ENCODE measurements around the gene ARFGAP1.
"Not testable (repeated sequence)": the region's sequence is repeated elsewhere in the genome, so short reads cannot be mapped to it uniquely, and the experiment has no call there.

Gene ARFGAP1

DNA sequence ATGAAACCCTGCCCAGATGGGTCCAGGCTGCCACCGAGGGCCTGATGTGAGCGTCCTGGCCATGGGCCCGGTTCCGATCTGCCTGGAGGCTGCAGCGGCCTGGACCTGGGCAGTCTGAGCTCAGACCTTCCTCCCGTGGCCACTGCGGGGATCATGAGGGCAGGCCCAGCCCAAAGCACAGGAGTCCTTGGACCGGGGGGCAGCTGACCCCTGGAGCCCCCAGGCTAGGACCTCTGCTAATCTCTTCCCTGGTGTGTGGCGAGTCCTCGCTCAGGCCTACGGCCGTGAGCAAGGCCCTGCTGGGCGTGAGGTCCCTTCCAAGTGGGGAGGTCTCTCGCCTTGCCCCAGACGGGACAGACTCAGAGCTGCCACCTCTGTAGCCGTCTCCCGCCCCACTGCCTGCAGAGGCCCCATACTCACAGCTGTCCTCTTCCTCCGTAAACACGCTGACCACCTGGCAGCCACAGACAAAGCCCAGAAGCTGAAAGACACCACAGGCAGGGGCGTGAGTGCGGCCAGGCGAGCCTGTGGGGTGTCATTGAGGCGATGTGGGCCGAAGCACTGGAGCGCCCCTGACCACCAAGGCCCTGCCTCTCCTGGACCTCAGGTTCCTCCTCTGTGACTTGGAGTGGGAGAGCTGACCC is 28.9 kb upstream of the ARFGAP1 start:
- Histone ChIP-seq H3K4me1 (ENCODE audit: insufficient read depth, low read length) (no peaks in the 10 kb centered on the region), H3K27me3 (ENCODE audit: control insufficient read depth in 1 of 2, insufficient read depth in 2 of 2, low read length in 2 of 2) (peaks cover 0 to 18% of the 10 kb centered on the region in 2 donors), H3K9ac (ENCODE audit: low read length) (no peak overlapping the region), H3K9me3 (ENCODE audit: low read length) (no peaks in the 10 kb centered on the region), H3K36me3 (ENCODE audit: insufficient read depth, low read length) (no peaks in the 10 kb centered on the region), H3K4me3 (ENCODE audit: low read depth in 1 of 2, low read length in 2 of 2) (no peak overlapping the region), H3K27ac (ENCODE audit: low read depth, low read length) (no peak overlapping the region)

DNA sequence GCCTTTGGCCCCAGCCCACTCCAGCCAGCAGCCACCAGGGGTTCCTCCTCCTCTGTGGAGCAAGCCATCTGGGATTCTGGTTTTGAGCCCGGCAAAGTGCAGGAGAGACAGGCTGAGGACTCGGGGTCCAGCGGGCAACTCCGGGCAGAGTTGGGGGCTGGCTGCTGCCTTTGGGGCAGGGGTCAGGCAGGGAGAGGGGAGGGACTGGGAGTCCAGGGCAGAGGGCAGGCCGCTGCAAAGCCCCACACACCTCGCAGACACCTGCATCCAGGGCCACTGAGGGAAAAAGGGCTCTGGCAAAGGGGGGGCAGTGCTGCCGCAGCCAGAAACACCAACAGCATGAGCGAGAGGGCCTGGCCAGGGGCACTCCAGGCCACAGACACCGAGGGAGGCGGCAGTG is 28.1 kb upstream of the ARFGAP1 start:
- H3K4me1 ChIP-seq (ENCODE audit: insufficient read depth, low read length): no peaks in the 10 kb centered on the region
- H3K9ac ChIP-seq (ENCODE audit: low read length): no peak overlapping the region
- H3K27ac ChIP-seq (ENCODE audit: low read depth, low read length): no peak overlapping the region
- no peak overlapping the region for H3K4me3 ChIP-seq (ENCODE audit: low read depth in 1 of 2, low read length in 2 of 2)
- H3K27me3 ChIP-seq (ENCODE audit: control insufficient read depth in 1 of 2, insufficient read depth in 2 of 2, low read length in 2 of 2): peaks cover 0 to 23% of the 10 kb centered on the region in 2 donors
- H3K36me3 ChIP-seq (ENCODE audit: insufficient read depth, low read length): no peaks in the 10 kb centered on the region
- H3K9me3 ChIP-seq (ENCODE audit: low read length): no peaks in the 10 kb centered on the region

DNA sequence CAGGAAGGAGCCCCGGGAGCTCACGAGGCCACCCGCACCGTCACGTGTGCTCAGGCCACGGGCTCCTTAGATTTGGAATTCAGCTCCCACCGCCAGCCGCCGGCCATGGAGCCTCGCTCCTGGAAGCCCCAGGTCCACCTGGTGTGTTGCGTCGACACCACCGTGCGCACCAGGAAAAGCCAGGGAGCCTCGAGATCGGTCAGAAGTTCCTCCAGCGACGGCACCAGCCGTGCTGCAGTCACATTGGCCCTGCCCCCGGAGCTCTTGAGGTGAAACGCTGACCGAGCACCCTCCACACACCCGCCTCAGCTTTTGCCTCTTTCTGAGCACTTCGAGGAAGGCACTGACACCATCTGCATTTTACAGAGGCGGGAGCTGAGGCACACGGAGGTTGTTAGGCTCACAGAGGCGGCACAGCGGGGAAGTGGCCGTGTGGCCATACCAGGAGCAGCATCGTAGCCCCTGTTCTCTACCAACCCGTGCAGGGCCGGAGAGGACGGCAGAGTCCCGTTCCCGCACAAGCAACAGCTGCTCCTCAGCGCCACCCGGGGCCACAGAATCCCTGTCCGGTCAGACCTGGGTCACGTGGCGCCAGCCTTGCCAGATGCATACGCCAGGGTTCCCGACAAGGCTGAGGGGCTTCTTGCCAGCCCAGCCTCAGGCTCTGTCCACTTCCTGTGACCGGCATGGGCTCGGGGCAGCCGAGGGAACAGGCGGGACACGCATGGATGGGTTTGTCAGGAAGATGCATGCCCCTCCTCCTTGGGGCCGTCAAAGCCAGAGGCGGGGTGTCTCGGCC is 25.9 kb upstream of the ARFGAP1 start:
- no peaks in the 10 kb centered on the region for H3K4me1 ChIP-seq (ENCODE audit: insufficient read depth, low read length)
- H3K9me3 ChIP-seq (ENCODE audit: low read length): no peaks in the 10 kb centered on the region
- H3K27ac ChIP-seq (ENCODE audit: low read depth, low read length): no peak overlapping the region
- no peak overlapping the region for H3K9ac ChIP-seq (ENCODE audit: low read length)
- no peak overlapping the region for H3K4me3 ChIP-seq (ENCODE audit: low read depth in 1 of 2, low read length in 2 of 2)
- H3K27me3 ChIP-seq (ENCODE audit: control insufficient read depth in 1 of 2, insufficient read depth in 2 of 2, low read length in 2 of 2): peaks cover 0 to 27% of the 10 kb centered on the region in 2 donors
- H3K36me3 ChIP-seq (ENCODE audit: insufficient read depth, low read length): no peaks in the 10 kb centered on the region

DNA sequence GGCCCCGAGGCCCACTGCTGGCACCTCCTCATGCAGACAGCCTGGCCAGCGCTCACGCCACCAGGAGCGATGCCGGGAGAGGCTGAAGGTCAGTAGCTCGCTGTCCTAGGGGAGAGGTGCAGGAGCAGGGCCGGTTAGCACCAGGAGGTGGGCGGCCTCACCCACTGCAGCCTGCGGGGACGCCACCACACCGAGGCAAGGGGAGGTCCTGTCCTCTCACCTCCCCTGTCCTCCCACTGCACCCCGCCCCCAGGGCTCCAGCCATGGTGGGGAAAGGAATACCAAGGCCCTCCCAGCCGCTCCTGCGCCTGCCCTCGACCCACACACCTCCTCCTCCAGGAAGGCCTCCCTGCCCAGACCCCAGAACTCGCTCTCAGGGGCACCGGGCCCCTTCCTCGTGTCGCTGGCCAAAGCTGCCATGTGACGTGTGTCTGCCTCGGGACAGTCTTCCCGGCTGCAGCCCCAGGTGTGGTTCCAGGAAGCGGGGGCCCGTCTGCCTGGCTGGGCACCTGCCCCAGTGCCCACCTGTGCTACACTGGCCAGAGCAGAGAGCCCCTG is 24.9 kb upstream of the ARFGAP1 start:
- no peak overlapping the region for H3K27ac ChIP-seq (ENCODE audit: low read depth, low read length)
- H3K4me1 ChIP-seq (ENCODE audit: insufficient read depth, low read length): no peaks in the 10 kb centered on the region
- H3K36me3 ChIP-seq (ENCODE audit: insufficient read depth, low read length): no peaks in the 10 kb centered on the region
- peaks cover under 1 to 33% of the 10 kb centered on the region in 2 donors for H3K27me3 ChIP-seq (ENCODE audit: control insufficient read depth in 1 of 2, insufficient read depth in 2 of 2, low read length in 2 of 2)
- H3K4me3 ChIP-seq (ENCODE audit: low read depth in 1 of 2, low read length in 2 of 2): no peak overlapping the region
- H3K9me3 ChIP-seq (ENCODE audit: low read length): no peaks in the 10 kb centered on the region
- H3K9ac ChIP-seq (ENCODE audit: low read length): no peak overlapping the region

DNA sequence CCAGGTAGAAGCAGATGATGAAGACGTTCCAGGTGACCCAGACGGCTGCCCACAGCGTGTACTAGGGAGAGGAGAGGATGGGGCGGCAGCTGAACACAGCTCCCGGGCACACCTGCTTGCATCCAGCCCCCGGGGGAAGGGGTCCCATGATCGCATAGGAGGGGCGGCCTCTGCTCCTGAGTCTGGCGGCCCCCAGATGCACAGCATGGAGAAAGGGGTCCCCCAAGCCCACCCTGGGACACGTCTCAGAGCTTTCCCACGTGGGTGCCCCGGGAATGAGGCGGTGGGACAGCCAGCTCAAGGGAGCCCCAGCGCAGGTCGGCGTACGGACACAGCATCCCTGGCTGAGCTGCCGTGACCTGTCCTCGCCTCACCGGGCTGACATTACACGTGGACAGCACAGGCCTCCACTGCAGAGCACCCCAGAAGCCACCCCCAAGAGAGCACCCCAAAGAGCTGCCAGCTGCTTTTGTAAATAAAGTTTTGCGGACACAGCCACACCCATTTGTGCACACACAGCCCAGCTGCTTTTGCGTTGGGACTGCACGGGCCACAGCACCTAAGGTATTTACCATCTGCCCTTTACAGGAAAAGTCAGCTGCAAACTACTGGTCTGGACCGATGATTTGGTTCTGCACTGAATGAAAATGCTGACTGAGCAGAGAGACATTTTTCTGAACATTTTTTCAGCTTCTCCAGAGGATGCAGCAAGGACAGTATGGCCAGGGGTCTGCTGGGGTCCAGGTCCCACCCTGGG is 23.6 kb upstream of the ARFGAP1 start:
- Histone ChIP-seq H3K27me3 (ENCODE audit: control insufficient read depth in 1 of 2, insufficient read depth in 2 of 2, low read length in 2 of 2) (peaks cover 9 to 41% of the 10 kb centered on the region in 2 donors), H3K9me3 (ENCODE audit: low read length) (no peaks in the 10 kb centered on the region), H3K36me3 (ENCODE audit: insufficient read depth, low read length) (no peaks in the 10 kb centered on the region), H3K4me3 (ENCODE audit: low read depth in 1 of 2, low read length in 2 of 2) (no peak overlapping the region), H3K4me1 (ENCODE audit: insufficient read depth, low read length) (no peaks in the 10 kb centered on the region), H3K9ac (ENCODE audit: low read length) (no peak overlapping the region), H3K27ac (ENCODE audit: low read depth, low read length) (no peak overlapping the region)

DNA sequence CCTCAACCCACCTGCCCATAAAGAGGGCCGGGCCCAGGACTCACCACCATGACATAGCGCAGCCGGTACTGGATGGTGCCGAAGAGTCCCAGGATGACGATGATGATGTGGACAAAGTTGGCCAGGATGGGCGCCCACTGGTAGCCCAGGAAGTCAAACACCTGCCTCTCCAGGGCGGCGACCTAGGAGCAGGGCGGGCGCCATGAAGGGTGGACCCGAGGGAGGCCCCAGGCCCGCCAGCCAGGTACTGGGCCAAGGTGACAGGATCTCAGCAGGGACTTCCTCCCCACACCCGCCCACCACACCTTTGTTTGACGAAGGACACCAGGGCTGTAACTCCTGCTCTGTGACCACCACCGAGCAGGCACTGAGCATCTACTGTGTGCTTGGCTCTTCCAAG is 22.7 kb upstream of the ARFGAP1 start:
- no peak overlapping the region for H3K27ac ChIP-seq (ENCODE audit: low read depth, low read length)
- no peaks in the 10 kb centered on the region for H3K36me3 ChIP-seq (ENCODE audit: insufficient read depth, low read length)
- no peak overlapping the region for H3K4me3 ChIP-seq (ENCODE audit: low read depth in 1 of 2, low read length in 2 of 2)
- H3K9ac ChIP-seq (ENCODE audit: low read length): no peak overlapping the region
- no peaks in the 10 kb centered on the region for H3K9me3 ChIP-seq (ENCODE audit: low read length)
- no peaks in the 10 kb centered on the region for H3K4me1 ChIP-seq (ENCODE audit: insufficient read depth, low read length)
- H3K27me3 ChIP-seq (ENCODE audit: control insufficient read depth in 1 of 2, insufficient read depth in 2 of 2, low read length in 2 of 2): peaks cover 9 to 47% of the 10 kb centered on the region in 2 donors

DNA sequence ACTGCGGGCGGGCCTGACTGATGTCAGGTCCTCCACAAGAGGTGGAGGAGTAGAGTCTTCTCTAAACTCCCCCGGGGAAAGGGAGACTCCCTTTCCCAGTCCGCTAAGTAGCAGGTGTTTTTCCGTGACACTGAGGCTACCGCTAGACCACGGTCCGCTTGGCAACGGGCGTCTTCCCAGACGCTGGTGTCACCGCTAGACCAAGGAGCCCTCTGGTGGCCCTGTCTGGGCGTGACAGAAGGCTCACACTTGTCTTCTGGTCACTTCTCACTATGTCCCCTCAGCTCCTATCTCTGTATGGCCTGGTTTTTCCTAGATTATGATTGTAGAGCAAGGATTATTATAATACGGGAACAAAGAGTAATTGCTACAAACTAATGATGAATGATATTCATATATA is 21.3 kb upstream of the ARFGAP1 start:
- not testable (repeated sequence) for H3K36me3 ChIP-seq (ENCODE audit: insufficient read depth, low read length); H3K9ac ChIP-seq (ENCODE audit: low read length); H3K9me3 ChIP-seq (ENCODE audit: low read length); H3K27ac ChIP-seq (ENCODE audit: low read depth, low read length); H3K4me1 ChIP-seq (ENCODE audit: insufficient read depth, low read length); H3K4me3 ChIP-seq (ENCODE audit: low read depth in 1 of 2, low read length in 2 of 2)
- H3K27me3 ChIP-seq (ENCODE audit: control insufficient read depth in 1 of 2, insufficient read depth in 2 of 2, low read length in 2 of 2): peaks cover 9 to 53% of the 10 kb centered on the region in 2 donors

DNA sequence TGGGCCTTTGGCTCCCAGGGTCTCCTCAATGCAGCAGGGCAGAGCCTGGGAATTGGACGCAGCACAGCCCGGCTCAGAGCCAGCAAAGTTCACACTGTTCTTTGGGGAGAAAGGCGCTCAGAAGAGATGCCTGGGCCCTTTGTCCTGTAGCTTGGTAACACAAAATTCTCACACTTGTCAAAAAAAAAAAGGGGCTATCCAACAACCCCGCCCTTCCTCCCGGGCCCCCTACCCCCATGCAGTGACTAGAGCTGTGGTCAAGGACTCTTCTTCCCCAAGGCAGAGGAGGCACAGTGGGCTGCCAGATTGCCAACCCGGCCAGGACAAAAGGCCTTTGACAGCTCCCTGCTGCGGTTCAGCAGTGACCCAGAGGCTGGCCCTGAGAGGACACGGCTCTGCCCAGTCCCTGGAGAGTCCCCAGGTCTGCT is 20.3 kb upstream of the ARFGAP1 start:
- Histone ChIP-seq H3K27ac (ENCODE audit: low read depth, low read length) (no peak overlapping the region), H3K4me1 (ENCODE audit: insufficient read depth, low read length) (no peaks in the 10 kb centered on the region), H3K36me3 (ENCODE audit: insufficient read depth, low read length) (no peaks in the 10 kb centered on the region), H3K27me3 (ENCODE audit: control insufficient read depth in 1 of 2, insufficient read depth in 2 of 2, low read length in 2 of 2) (peaks cover 9 to 49% of the 10 kb centered on the region in 2 donors), H3K9ac (ENCODE audit: low read length) (no peak overlapping the region), H3K4me3 (ENCODE audit: low read depth in 1 of 2, low read length in 2 of 2) (no peak overlapping the region), H3K9me3 (ENCODE audit: low read length) (no peaks in the 10 kb centered on the region)

DNA sequence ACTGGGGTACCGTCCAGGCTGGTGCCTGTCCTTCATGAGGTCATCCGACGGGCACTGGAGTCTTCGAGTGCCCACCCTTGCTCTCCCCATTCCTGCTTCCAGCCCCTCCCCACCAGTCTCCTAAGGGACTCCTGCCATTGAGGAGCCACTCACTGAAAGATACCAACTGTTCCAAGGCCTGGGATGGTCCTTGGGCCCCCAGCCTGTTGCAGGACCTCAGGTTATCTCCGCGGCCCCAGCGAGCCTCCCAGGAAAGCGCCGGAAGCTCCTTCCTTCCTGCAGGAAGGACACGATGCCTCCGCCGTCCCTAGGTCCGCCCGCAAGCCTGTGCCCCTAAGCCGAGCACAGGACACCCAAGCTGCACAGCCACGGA is 19.6 kb upstream of the ARFGAP1 start:
- Histone ChIP-seq H3K9me3 (ENCODE audit: low read length) (no peaks in the 10 kb centered on the region), H3K9ac (ENCODE audit: low read length) (no peak overlapping the region), H3K36me3 (ENCODE audit: insufficient read depth, low read length) (no peaks in the 10 kb centered on the region), H3K27me3 (ENCODE audit: control insufficient read depth in 1 of 2, insufficient read depth in 2 of 2, low read length in 2 of 2) (peaks cover 9 to 41% of the 10 kb centered on the region in 2 donors), H3K4me3 (ENCODE audit: low read depth in 1 of 2, low read length in 2 of 2) (no peak overlapping the region), H3K27ac (ENCODE audit: low read depth, low read length) (no peak overlapping the region), H3K4me1 (ENCODE audit: insufficient read depth, low read length) (no peaks in the 10 kb centered on the region)

DNA sequence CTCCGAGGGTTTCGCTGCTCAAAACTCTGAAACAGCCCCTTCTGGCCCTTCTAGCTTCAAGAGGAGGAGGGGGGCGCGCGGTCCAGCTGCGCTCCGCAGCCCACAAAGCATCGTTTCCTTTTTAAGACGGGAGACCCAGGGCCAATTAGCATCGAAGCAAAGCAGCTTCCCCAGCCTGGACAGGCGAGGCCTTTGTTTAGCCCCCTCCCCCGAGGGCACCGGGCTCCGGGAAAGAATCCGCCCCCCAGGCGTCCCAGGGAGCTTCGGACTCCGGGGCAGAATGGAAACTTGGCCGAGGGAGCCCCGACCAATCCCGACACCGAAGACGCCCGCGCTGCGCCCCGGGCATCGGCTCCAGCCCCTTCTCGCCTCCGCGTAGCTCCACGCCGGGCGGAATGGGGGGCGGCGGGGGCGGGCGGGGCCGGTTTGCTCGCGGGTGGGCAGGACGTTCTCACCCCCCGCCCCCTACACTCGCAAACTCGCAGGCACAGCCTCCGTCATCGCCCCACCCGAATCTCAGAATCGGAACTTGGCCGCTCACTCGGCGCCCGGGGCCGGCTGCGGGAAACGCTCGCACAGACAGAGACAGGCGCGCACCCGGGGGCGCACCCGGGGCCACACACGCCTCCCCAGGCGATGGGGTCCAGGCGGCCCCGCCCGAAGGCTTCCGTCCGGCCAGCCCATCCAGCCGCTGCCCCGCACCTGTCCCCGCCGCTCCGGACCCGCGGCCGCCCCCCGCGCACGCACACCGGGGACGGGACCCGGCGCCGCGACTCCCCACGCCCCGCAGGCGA is 19.0 kb upstream of the ARFGAP1 start:
- peaks cover 9 to 36% of the 10 kb centered on the region in 2 donors for H3K27me3 ChIP-seq (ENCODE audit: control insufficient read depth in 1 of 2, insufficient read depth in 2 of 2, low read length in 2 of 2)
- H3K9ac ChIP-seq (ENCODE audit: low read length): no peak overlapping the region
- H3K4me1 ChIP-seq (ENCODE audit: insufficient read depth, low read length): no peaks in the 10 kb centered on the region
- no peaks in the 10 kb centered on the region for H3K36me3 ChIP-seq (ENCODE audit: insufficient read depth, low read length)
- no peaks in the 10 kb centered on the region for H3K9me3 ChIP-seq (ENCODE audit: low read length)
- no peak overlapping the region for H3K27ac ChIP-seq (ENCODE audit: low read depth, low read length)
- H3K4me3 ChIP-seq (ENCODE audit: low read depth in 1 of 2, low read length in 2 of 2): no peak overlapping the region

DNA sequence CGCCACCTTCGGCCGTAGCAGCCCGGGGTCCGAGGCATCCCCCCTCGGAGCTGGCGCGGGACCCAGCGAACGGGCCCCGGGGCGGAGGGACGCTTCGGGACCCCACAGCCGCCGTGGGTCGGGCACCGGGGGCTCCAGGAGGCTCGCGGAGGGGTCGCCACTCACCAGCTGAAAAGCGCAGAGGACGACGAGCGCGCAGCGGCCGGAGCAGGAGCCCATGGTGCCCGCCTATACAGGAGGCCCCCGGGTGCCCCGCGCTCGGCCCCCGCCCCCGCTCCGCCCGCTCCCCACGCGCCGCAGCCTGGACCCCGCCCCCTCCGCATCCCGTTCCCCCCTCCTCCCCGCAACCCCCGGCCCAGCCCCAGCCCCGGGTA is 18.4 kb upstream of the ARFGAP1 start, which contains the start of gene NKAIN4:
Gene NKAIN4, minus strand, starts transcription at position 232 of the 374 bp plus-strand sequence. Its CDS starts 13 bp downstream, at position 219.
- no peaks in the 10 kb centered on the region for H3K4me1 ChIP-seq (ENCODE audit: insufficient read depth, low read length)
- H3K9me3 ChIP-seq (ENCODE audit: low read length): no peaks in the 10 kb centered on the region
- H3K27me3 ChIP-seq (ENCODE audit: control insufficient read depth in 1 of 2, insufficient read depth in 2 of 2, low read length in 2 of 2): peaks cover 9 to 32% of the 10 kb centered on the region in 2 donors
- H3K9ac ChIP-seq (ENCODE audit: low read length): no peak within 1 kb of the TSS
- H3K27ac ChIP-seq (ENCODE audit: low read depth, low read length): no peak within 1 kb of the TSS
- no peaks in the 10 kb centered on the region for H3K36me3 ChIP-seq (ENCODE audit: insufficient read depth, low read length)
- no peak within 1 kb of the TSS for H3K4me3 ChIP-seq (ENCODE audit: low read depth in 1 of 2, low read length in 2 of 2)

All from muscle layer of colon (tissue), 2 donors.